Epithelial cell of alveolus of lung (primary cell): ENCODE measurements around the gene PLS3. TPM values are rescaled to one million over a fixed set of nuclear protein-coding genes. Genes with fewer than 3 reads are reported as not detected.

Source experiments
- total RNA-seq: library from RNA; depleted of rRNA; stranded (reverse); fragments of >200 nt; gene quantifications from 2 replicates; pipeline ENCODE4 v1.2.1, GENCODE V29; 2015

PLS3 gene
- total RNA-seq = 64.3 and 129 TPM in 2 replicates

DNA sequence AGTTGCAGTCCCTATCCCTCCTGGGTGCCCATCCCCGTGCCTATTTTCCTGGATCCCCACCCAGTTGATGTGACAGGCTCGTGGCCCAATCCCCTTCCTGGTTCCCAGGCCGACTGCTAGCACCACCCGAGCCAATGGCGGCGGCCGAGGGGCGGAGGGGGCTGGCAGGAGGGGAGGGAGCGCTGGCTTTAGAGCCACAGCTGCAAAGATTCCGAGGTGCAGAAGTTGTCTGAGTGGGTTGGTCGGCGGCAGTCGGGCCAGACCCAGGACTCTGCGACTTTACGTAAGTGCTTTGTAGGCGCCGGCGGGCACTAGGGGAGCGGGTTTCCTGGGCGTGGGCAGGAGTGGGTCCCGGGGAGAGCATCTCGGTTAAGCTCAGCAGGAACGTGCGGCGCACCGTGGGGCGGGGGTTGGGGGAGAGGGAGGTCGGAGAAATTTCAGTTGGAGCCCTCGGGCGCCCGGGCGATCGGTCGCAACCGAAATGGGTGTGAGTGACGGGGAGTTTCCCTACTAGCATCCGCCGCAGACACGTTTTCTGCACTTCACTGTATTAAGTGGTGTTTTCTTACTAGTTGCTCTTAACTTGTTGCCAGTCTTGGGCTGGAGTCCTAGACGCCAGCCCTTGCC, at the start of gene PLS3:
TSS of gene PLS3 (plus strand) at position 197 of the 627 bp plus-strand sequence. CDS start 49,077 bp downstream, outside the sequence.

